IPS DF 6.9 (cell line): ENCODE data around the gene RNF112.

Experiments used
- DNase-seq: peaks from one replicate; pipeline ENCODE4 v3.0.0-alpha.2; 2013; ENCODE audit warnings: low read depth, low spot score
- H3K27ac ChIP-seq: one replicate; pipeline ENCODE4 v1.5.1; 2013; ENCODE audit warnings: low read length, control low read depth
- H3K27me3 ChIP-seq: 2 replicates; pipeline ENCODE4 v1.6.1; 2013; ENCODE audit warnings: mild to moderate bottlenecking, low read length; ENCODE audit not compliant: control insufficient read depth, insufficient read depth
- H3K36me3 ChIP-seq: 2 replicates; pipeline ENCODE4 v1.6.1; 2013; ENCODE audit warnings: low read length; ENCODE audit not compliant: control insufficient read depth, insufficient read depth
- H3K4me1 ChIP-seq: 2 replicates; pipeline ENCODE4 v1.6.1; 2013; ENCODE audit warnings: low read length; ENCODE audit not compliant: control insufficient read depth, insufficient read depth
- H3K4me3 ChIP-seq: 2 replicates; pipeline ENCODE4 v1.5.1; 2013; ENCODE audit warnings: mild to moderate bottlenecking, low read length
- H3K9me3 ChIP-seq: 2 replicates; pipeline ENCODE4 v1.6.1; 2013; ENCODE audit warnings: low read length, inconsistent platforms; ENCODE audit not compliant: control insufficient read depth, insufficient read depth
- WGBS: extraction: QIAGEN DNeasy Blood & Tissue Kit; methylation state at CpG from one replicate; pipeline ENCODE4 v1.1.7; 2013; ENCODE audit warnings: mixed read lengths, missing lambda C conversion rate; ENCODE audit not compliant: insufficient read length, insufficient coverage; 5-methylcytosine and 5-hydroxymethylcytosine counted together

RNF112 gene

GRCh38 chr17:19366637-19366972, 44.4 kb upstream of the RNF112 start:
- Histone ChIP-seq H3K4me3 (no peak overlapping the region), H3K27ac (no peak overlapping the region), H3K36me3 (no peaks in the 10 kb centered on the region), H3K27me3 (no peaks in the 10 kb centered on the region), H3K9me3 (no peaks in the 10 kb centered on the region), H3K4me1 (no peaks in the 10 kb centered on the region)
- no CpG with 5 or more reads among the region's 5 CpGs for WGBS
- DNase-seq: no peak

- no peaks in the 10 kb centered on the region for H3K36me3 ChIP-seq
- H3K4me3 ChIP-seq: no peak overlapping the region
- no peaks in the 10 kb centered on the region for H3K27me3 ChIP-seq
- no peak for DNase-seq
- WGBS: no CpG with 5 or more reads among the region's 4 CpGs
- H3K4me1 ChIP-seq: peaks cover 3% of the 10 kb centered on the region
- no peak overlapping the region for H3K27ac ChIP-seq
- H3K9me3 ChIP-seq: no peaks in the 10 kb centered on the region
Observed at GRCh38 chr17:19368229-19368628, 42.8 kb upstream of the RNF112 start.

GRCh38 chr17:19369107-19369778, 41.8 kb upstream of the RNF112 start:
- Histone ChIP-seq H3K27ac (no peak overlapping the region), H3K4me3 (no peak overlapping the region), H3K27me3 (no peaks in the 10 kb centered on the region), H3K36me3 (no peaks in the 10 kb centered on the region), H3K4me1 (peaks cover 3% of the 10 kb centered on the region), H3K9me3 (no peaks in the 10 kb centered on the region)
- DNase-seq: no peak
- WGBS: no CpG with 5 or more reads among the region's 16 CpGs

- H3K9me3 ChIP-seq: no peaks in the 10 kb centered on the region
- WGBS: no CpG with 5 or more reads among the region's 12 CpGs
- H3K27ac ChIP-seq: no peak overlapping the region
- DNase-seq: no peak
- H3K4me3 ChIP-seq: no peak overlapping the region
- H3K36me3 ChIP-seq: no peaks in the 10 kb centered on the region
- peaks cover 3% of the 10 kb centered on the region for H3K4me1 ChIP-seq
- H3K27me3 ChIP-seq: no peaks in the 10 kb centered on the region
Observed at GRCh38 chr17:19369846-19370492, 41.1 kb upstream of the RNF112 start.

- H3K9me3 ChIP-seq: no peaks in the 10 kb centered on the region
- H3K27ac ChIP-seq: no peak overlapping the region
- H3K36me3 ChIP-seq: no peaks in the 10 kb centered on the region
- H3K27me3 ChIP-seq: no peaks in the 10 kb centered on the region
- H3K4me3 ChIP-seq: no peak overlapping the region
- WGBS: no CpG with 5 or more reads among the region's 7 CpGs
- DNase-seq: no peak
- H3K4me1 ChIP-seq: peaks cover 3% of the 10 kb centered on the region
Observed at GRCh38 chr17:19370493-19370960, 40.5 kb upstream of the RNF112 start.

GRCh38 chr17:19371259-19372010, 39.6 kb upstream of the RNF112 start:
- H3K4me3 ChIP-seq: no peak overlapping the region
- no peaks in the 10 kb centered on the region for H3K27me3 ChIP-seq
- DNase-seq: no peak
- WGBS: no CpG with 5 or more reads among the region's 7 CpGs
- H3K9me3 ChIP-seq: no peaks in the 10 kb centered on the region
- H3K27ac ChIP-seq: no peak overlapping the region
- no peaks in the 10 kb centered on the region for H3K36me3 ChIP-seq
- peaks cover 3% of the 10 kb centered on the region for H3K4me1 ChIP-seq

- H3K27me3 ChIP-seq: no peaks in the 10 kb centered on the region
- H3K4me3 ChIP-seq: no peak overlapping the region
- H3K9me3 ChIP-seq: no peaks in the 10 kb centered on the region
- DNase-seq: no peak
- H3K27ac ChIP-seq: no peak overlapping the region
- H3K36me3 ChIP-seq: no peaks in the 10 kb centered on the region
- H3K4me1 ChIP-seq: peaks cover 3% of the 10 kb centered on the region
- WGBS: no CpG with 5 or more reads among the region's 9 CpGs
Observed at GRCh38 chr17:19372011-19372370, 39.0 kb upstream of the RNF112 start.

GRCh38 chr17:19372439-19372838, 38.6 kb upstream of the RNF112 start:
- no CpG with 5 or more reads among the region's 12 CpGs for WGBS
- Histone ChIP-seq H3K4me1 (peaks cover 3% of the 10 kb centered on the region), H3K36me3 (no peaks in the 10 kb centered on the region), H3K27me3 (no peaks in the 10 kb centered on the region), H3K4me3 (no peak overlapping the region), H3K9me3 (no peaks in the 10 kb centered on the region), H3K27ac (no peak overlapping the region)
- DNase-seq: no peak

- DNase-seq: no peak
- no peaks in the 10 kb centered on the region for H3K27me3 ChIP-seq
- H3K36me3 ChIP-seq: no peaks in the 10 kb centered on the region
- WGBS: no CpG with 5 or more reads among the region's 8 CpGs
- no peak overlapping the region for H3K27ac ChIP-seq
- no peaks in the 10 kb centered on the region for H3K9me3 ChIP-seq
- no peak overlapping the region for H3K4me3 ChIP-seq
- peaks cover 3% of the 10 kb centered on the region for H3K4me1 ChIP-seq
Observed at GRCh38 chr17:19372866-19373504, 38.0 kb upstream of the RNF112 start.

- Histone ChIP-seq H3K27me3 (no peaks in the 10 kb centered on the region), H3K27ac (no peak overlapping the region), H3K36me3 (no peaks in the 10 kb centered on the region), H3K4me3 (no peak overlapping the region), H3K4me1 (peaks cover 3% of the 10 kb centered on the region), H3K9me3 (no peaks in the 10 kb centered on the region)
- no CpG with 5 or more reads among the region's 5 CpGs for WGBS
- no peak for DNase-seq
Observed at GRCh38 chr17:19374136-19374535, 36.9 kb upstream of the RNF112 start.
